ENCODE results near the gene GSK3B.

The GSK3B gene

GRCh38 chr3:119934249-119934648 lies 160.0 kb downstream of the GSK3B start:
- TF ChIP-seq ZNF8 (CRISPR knock-in tag; IDR thresholded peaks at IDR 0.05) (no peak), ISL1 (CRISPR knock-in tag; IDR thresholded peaks at IDR 0.05) (no peak), CSRNP3 (CRISPR knock-in tag; IDR thresholded peaks at IDR 0.05) (no peak), RARB (CRISPR knock-in tag; IDR thresholded peaks at IDR 0.05) (no peak), ZFP30 (CRISPR knock-in tag; IDR thresholded peaks at IDR 0.05) (no peak), ZNF565 (CRISPR knock-in tag; conservative IDR thresholded peaks at IDR 0.05; ENCODE audit: low read depth) (no peak), SNAI2 (CRISPR knock-in tag; IDR thresholded peaks at IDR 0.05) (no peak), POU6F1 (CRISPR knock-in tag; IDR thresholded peaks at IDR 0.05; ENCODE audit: borderline replicate concordance, low read depth) (no peak), ZFP3 (CRISPR knock-in tag; IDR thresholded peaks at IDR 0.05) (no peak), TOX (CRISPR knock-in tag; IDR thresholded peaks at IDR 0.05; ENCODE audit: borderline replicate concordance) (no peak)
- TF ChIP-seq, protein P1, sequence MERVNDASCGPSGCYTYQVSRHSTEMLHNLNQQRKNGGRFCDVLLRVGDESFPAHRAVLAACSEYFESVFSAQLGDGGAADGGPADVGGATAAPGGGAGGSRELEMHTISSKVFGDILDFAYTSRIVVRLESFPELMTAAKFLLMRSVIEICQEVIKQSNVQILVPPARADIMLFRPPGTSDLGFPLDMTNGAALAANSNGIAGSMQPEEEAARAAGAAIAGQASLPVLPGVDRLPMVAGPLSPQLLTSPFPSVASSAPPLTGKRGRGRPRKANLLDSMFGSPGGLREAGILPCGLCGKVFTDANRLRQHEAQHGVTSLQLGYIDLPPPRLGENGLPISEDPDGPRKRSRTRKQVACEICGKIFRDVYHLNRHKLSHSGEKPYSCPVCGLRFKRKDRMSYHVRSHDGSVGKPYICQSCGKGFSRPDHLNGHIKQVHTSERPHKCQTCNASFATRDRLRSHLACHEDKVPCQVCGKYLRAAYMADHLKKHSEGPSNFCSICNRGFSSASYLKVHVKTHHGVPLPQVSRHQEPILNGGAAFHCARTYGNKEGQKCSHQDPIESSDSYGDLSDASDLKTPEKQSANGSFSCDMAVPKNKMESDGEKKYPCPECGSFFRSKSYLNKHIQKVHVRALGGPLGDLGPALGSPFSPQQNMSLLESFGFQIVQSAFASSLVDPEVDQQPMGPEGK (CRISPR knock-in tag; IDR thresholded peaks at IDR 0.05; ENCODE audit: borderline replicate concordance): no peak
- ATAC-seq: no peak

GRCh38 chr3:119933207-119933606 lies 161.0 kb downstream of the GSK3B start:
- TF ChIP-seq BACH2 (CRISPR knock-in tag; IDR thresholded peaks at IDR 0.05; ENCODE audit: borderline replicate concordance) (no peak), ARNTL (CRISPR knock-in tag; IDR thresholded peaks at IDR 0.05; ENCODE audit: borderline replicate concordance, low read depth) (no peak), POU6F1 (CRISPR knock-in tag; IDR thresholded peaks at IDR 0.05; ENCODE audit: borderline replicate concordance, low read depth) (no peak), OSR1 (CRISPR knock-in tag; IDR thresholded peaks at IDR 0.05) (no peak), CREB5 (CRISPR knock-in tag; IDR thresholded peaks at IDR 0.05; ENCODE audit: low read depth) (no peak), ZNF8 (CRISPR knock-in tag; IDR thresholded peaks at IDR 0.05) (no peak), GLIS3 (CRISPR knock-in tag; IDR thresholded peaks at IDR 0.05) (no peak), TOX (CRISPR knock-in tag; IDR thresholded peaks at IDR 0.05; ENCODE audit: borderline replicate concordance) (no peak), SNAI2 (CRISPR knock-in tag; IDR thresholded peaks at IDR 0.05) (no peak)
- TF ChIP-seq, protein P2, sequence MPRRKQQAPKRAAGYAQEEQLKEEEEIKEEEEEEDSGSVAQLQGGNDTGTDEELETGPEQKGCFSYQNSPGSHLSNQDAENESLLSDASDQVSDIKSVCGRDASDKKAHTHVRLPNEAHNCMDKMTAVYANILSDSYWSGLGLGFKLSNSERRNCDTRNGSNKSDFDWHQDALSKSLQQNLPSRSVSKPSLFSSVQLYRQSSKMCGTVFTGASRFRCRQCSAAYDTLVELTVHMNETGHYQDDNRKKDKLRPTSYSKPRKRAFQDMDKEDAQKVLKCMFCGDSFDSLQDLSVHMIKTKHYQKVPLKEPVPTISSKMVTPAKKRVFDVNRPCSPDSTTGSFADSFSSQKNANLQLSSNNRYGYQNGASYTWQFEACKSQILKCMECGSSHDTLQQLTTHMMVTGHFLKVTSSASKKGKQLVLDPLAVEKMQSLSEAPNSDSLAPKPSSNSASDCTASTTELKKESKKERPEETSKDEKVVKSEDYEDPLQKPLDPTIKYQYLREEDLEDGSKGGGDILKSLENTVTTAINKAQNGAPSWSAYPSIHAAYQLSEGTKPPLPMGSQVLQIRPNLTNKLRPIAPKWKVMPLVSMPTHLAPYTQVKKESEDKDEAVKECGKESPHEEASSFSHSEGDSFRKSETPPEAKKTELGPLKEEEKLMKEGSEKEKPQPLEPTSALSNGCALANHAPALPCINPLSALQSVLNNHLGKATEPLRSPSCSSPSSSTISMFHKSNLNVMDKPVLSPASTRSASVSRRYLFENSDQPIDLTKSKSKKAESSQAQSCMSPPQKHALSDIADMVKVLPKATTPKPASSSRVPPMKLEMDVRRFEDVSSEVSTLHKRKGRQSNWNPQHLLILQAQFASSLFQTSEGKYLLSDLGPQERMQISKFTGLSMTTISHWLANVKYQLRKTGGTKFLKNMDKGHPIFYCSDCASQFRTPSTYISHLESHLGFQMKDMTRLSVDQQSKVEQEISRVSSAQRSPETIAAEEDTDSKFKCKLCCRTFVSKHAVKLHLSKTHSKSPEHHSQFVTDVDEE (CRISPR knock-in tag; IDR thresholded peaks at IDR 0.05): no peak
- TF ChIP-seq, protein P1 (CRISPR knock-in tag; IDR thresholded peaks at IDR 0.05; ENCODE audit: borderline replicate concordance): no peak
- ATAC-seq: no peak
